ENCODE data around the gene CD4.
A peak's percentile ranks its signal among the peaks of the same experiment; 100 is the strongest.
"Not testable (repeated sequence)": the region's sequence is repeated elsewhere in the genome, so short reads cannot be mapped to it uniquely, and the experiment has no call there.

The CD4 gene

DNA sequence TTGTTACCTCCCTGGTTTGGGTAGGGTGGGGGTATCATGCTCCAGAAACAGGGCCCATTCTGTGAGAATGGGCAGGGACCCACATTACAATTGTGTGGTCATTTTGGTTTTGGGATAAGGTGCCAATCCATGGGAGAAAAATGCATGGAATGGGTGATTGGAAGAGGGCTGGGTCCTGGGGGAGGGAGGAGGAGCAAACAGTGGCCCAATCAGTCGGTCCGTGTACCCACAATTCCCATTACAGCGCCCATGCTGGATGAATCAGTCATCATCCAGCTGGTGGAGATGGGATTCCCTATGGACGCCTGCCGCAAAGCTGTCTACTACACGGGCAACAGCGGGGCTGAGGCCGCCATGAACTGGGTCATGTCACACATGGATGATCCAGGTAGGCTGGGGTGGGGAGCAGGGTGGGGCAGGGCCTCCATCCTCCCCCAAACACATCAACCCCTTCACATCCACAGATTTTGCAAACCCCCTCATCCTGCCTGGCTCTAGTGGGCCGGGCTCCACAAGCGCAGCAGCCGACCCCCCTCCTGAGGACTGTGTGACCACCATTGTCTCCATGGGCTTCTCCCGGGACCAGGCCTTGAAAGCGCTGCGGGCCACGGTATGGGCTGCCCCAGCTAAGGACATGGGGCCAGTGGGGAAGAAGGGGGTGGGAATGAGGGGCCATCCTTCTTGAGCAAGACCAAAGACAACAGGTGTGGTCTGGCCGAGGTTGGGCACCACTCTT lies 74.4 kb downstream of the CD4 start:
- Histone ChIP-seq H3K27me3 (ENCODE audit: control insufficient read depth in 1 of 2, insufficient read depth in 2 of 2, low read length in 2 of 2) (no peaks in the 10 kb centered on the region), H3K4me1 (ENCODE audit: control insufficient read depth in 1 of 2, insufficient read depth in 2 of 2, low read length in 2 of 2) (peaks cover 7 to 13% of the 10 kb centered on the region in 2 donors), H3K4me3 (ENCODE audit: low read depth in 1 of 2, low read length in 2 of 2) (no peak overlapping the region), H3K9me3 (ENCODE audit: control insufficient read depth in 1 of 2, low read length in 2 of 2) (no peaks in the 10 kb centered on the region), H3K27ac (ENCODE audit: low read depth, low read length) (no peak overlapping the region), H3K36me3 (ENCODE audit: control insufficient read depth in 1 of 2, insufficient read depth in 2 of 2, low read length in 2 of 2) (peaks cover 41 to 63% of the 10 kb centered on the region in 2 donors), H3K9ac (ENCODE audit: low read depth in 1 of 2, low read length in 2 of 2) (no peak overlapping the region)

DNA sequence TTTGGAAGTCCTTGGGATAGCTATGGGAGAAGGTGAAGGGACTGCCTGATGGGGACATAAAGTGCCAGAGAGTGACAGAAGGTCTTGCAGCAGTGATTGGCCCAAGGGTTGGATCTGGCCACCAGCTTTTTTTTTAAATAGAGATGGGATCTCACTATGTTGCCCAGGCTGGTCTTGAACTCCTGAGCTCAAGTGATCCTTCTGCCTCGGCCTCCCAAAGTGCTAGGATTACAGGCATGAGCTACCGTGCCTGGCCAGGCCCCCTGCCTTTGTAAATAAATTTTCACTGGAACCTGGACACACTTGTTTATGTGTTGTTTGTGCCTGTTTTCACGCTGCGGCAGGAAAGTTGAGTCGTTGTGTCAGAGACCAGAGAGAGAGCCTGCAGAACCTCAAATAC lies 76.0 kb downstream of the CD4 start:
- not testable (repeated sequence) for H3K27ac ChIP-seq (ENCODE audit: low read depth, low read length); H3K4me3 ChIP-seq (ENCODE audit: low read depth in 1 of 2, low read length in 2 of 2); H3K9me3 ChIP-seq (ENCODE audit: control insufficient read depth in 1 of 2, low read length in 2 of 2); H3K9ac ChIP-seq (ENCODE audit: low read depth in 1 of 2, low read length in 2 of 2); H3K27me3 ChIP-seq (ENCODE audit: control insufficient read depth in 1 of 2, insufficient read depth in 2 of 2, low read length in 2 of 2)
- Histone ChIP-seq H3K4me1 (ENCODE audit: control insufficient read depth in 1 of 2, insufficient read depth in 2 of 2, low read length in 2 of 2) (peaks cover 22 to 29% of the 10 kb centered on the region in 2 donors), H3K36me3 (ENCODE audit: control insufficient read depth in 1 of 2, insufficient read depth in 2 of 2, low read length in 2 of 2) (peaks cover 39 to 58% of the 10 kb centered on the region in 2 donors)

DNA sequence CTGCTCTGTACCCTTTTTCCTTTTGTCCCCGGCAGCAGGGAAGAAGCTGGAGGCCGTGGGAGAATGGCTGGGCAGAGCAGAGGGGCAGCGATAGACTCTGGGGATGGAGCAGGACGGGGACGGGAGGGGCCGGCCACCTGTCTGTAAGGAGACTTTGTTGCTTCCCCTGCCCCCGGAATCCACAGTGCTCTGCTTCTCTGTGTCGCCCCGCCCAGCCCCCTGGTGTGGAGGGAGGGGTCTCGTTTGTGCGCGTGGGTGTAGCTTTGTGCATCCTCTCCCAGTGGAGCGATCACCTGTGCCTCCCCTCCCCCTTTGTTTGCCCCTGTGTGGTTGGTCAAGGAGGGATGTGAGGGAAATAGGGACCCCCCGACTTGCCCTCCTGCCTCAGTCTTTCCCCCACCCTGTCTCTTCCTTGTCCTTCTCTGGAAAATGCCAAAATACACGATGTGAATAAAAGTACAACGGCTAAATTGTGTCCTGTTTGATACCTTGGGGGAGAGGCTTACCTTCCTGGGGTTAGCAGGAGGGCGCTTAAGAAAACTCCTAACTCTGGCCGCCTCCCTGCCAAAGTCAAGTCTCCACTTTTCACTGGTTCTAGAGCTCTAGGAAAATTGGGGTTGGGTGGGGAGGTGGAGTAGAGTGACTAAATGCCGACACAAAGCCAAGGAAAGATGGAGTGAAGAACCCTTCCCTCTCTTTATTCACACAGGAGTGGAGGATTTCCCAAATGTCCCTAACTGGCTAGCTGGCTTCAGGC lies 77.0 kb downstream of the CD4 start:
- Histone ChIP-seq H3K27me3 (ENCODE audit: control insufficient read depth in 1 of 2, insufficient read depth in 2 of 2, low read length in 2 of 2) (no peaks in the 10 kb centered on the region), H3K9ac (ENCODE audit: low read depth in 1 of 2, low read length in 2 of 2) (peak overlapping the region; percentile 81 to 82), H3K27ac (ENCODE audit: low read depth, low read length) (no peak overlapping the region), H3K9me3 (ENCODE audit: control insufficient read depth in 1 of 2, low read length in 2 of 2) (no peaks in the 10 kb centered on the region), H3K36me3 (ENCODE audit: control insufficient read depth in 1 of 2, insufficient read depth in 2 of 2, low read length in 2 of 2) (peaks cover 37 to 58% of the 10 kb centered on the region in 2 donors), H3K4me3 (ENCODE audit: low read depth in 1 of 2, low read length in 2 of 2) (peak overlapping the region; percentile 77 to 94), H3K4me1 (ENCODE audit: control insufficient read depth in 1 of 2, insufficient read depth in 2 of 2, low read length in 2 of 2) (peaks cover 32 to 38% of the 10 kb centered on the region in 2 donors)

- Histone ChIP-seq H3K36me3 (ENCODE audit: control insufficient read depth in 1 of 2, insufficient read depth in 2 of 2, low read length in 2 of 2) (peaks cover 32 to 53% of the 10 kb centered on the region in 2 donors), H3K9ac (ENCODE audit: low read depth in 1 of 2, low read length in 2 of 2) (peak overlapping the region; percentile 81 to 82), H3K27ac (ENCODE audit: low read depth, low read length) (peak overlapping the region; percentile 79), H3K4me1 (ENCODE audit: control insufficient read depth in 1 of 2, insufficient read depth in 2 of 2, low read length in 2 of 2) (peaks cover 38 to 44% of the 10 kb centered on the region in 2 donors), H3K4me3 (ENCODE audit: low read depth in 1 of 2, low read length in 2 of 2) (peak overlapping the region; percentile 77 to 94), H3K9me3 (ENCODE audit: control insufficient read depth in 1 of 2, low read length in 2 of 2) (no peaks in the 10 kb centered on the region), H3K27me3 (ENCODE audit: control insufficient read depth in 1 of 2, insufficient read depth in 2 of 2, low read length in 2 of 2) (no peaks in the 10 kb centered on the region)
Measured at GRCh38 chr12:6866920-6867412, 77.6 kb downstream of the CD4 start.

DNA sequence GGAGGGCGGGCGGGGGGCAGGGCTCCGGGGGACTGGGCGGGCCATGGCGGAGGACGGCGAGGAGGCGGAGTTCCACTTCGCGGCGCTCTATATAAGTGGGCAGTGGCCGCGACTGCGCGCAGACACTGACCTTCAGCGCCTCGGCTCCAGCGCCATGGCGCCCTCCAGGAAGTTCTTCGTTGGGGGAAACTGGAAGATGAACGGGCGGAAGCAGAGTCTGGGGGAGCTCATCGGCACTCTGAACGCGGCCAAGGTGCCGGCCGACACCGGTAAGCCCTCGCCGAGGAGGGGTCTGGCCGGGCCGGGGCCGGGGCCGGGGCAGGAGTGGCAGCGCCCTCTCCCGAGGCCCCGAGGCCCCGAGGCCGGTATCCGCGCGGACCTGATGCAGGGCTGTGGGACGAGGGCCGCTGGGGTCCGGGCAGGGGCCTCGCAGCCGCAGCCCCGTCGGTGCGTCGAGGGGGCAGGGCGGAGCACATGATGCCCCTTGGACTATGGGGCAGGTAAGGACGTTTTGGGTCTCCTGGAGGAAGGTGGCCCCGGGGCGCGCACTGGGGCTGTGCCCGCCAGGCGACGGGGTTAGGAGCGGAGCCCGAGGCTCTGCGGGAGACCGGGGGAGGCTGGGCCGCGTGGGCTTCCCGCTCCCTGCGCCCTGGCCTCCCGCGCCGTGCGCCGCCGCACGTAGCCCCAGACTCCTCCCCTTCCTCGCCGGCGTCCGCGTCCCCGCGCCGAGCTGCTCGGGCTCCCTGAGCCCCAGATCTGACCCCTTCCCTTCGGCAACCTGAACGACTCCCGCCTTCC lies 78.3 kb downstream of the CD4 start, which contains the start of gene TPI1:
Gene TPI1 (plus strand): TSS at position 119 of the 798 bp plus-strand sequence. CDS start 36 bp downstream, at position 155.
- H3K27me3 ChIP-seq (ENCODE audit: control insufficient read depth in 1 of 2, insufficient read depth in 2 of 2, low read length in 2 of 2), result no peaks in the 10 kb centered on the region
- peak within 1 kb of the TSS; percentile 94 for H3K27ac ChIP-seq (ENCODE audit: low read depth, low read length)
- H3K4me1 ChIP-seq (ENCODE audit: control insufficient read depth in 1 of 2, insufficient read depth in 2 of 2, low read length in 2 of 2), result peaks cover 45 to 47% of the 10 kb centered on the region in 2 donors
- H3K4me3 ChIP-seq (ENCODE audit: low read depth in 1 of 2, low read length in 2 of 2), result peak within 1 kb of the TSS; percentile 80 to 94
- H3K36me3 ChIP-seq (ENCODE audit: control insufficient read depth in 1 of 2, insufficient read depth in 2 of 2, low read length in 2 of 2), result peaks cover 32 to 49% of the 10 kb centered on the region in 2 donors
- H3K9me3 ChIP-seq (ENCODE audit: control insufficient read depth in 1 of 2, low read length in 2 of 2), result no peaks in the 10 kb centered on the region
- H3K9ac ChIP-seq (ENCODE audit: low read depth in 1 of 2, low read length in 2 of 2), result peak within 1 kb of the TSS; percentile 81 to 82

GRCh38 chr12:6868211-6869048 lies 79.1 kb downstream of the CD4 start:
- peak overlapping the region; percentile 80 to 94 for H3K4me3 ChIP-seq (ENCODE audit: low read depth in 1 of 2, low read length in 2 of 2)
- H3K9ac ChIP-seq (ENCODE audit: low read depth in 1 of 2, low read length in 2 of 2), result peak overlapping the region; percentile 75 to 81
- no peaks in the 10 kb centered on the region for H3K27me3 ChIP-seq (ENCODE audit: control insufficient read depth in 1 of 2, insufficient read depth in 2 of 2, low read length in 2 of 2)
- H3K4me1 ChIP-seq (ENCODE audit: control insufficient read depth in 1 of 2, insufficient read depth in 2 of 2, low read length in 2 of 2), result peaks cover 45 to 47% of the 10 kb centered on the region in 2 donors
- peaks cover 25 to 41% of the 10 kb centered on the region in 2 donors for H3K36me3 ChIP-seq (ENCODE audit: control insufficient read depth in 1 of 2, insufficient read depth in 2 of 2, low read length in 2 of 2)
- H3K27ac ChIP-seq (ENCODE audit: low read depth, low read length), result peak overlapping the region; percentile 94
- H3K9me3 ChIP-seq (ENCODE audit: control insufficient read depth in 1 of 2, low read length in 2 of 2), result no peaks in the 10 kb centered on the region

- H3K27ac ChIP-seq (ENCODE audit: low read depth, low read length), result peak overlapping the region; percentile 8
- peaks cover 22 to 33% of the 10 kb centered on the region in 2 donors for H3K36me3 ChIP-seq (ENCODE audit: control insufficient read depth in 1 of 2, insufficient read depth in 2 of 2, low read length in 2 of 2)
- H3K4me1 ChIP-seq (ENCODE audit: control insufficient read depth in 1 of 2, insufficient read depth in 2 of 2, low read length in 2 of 2), result peaks cover 47 to 48% of the 10 kb centered on the region in 2 donors
- H3K9me3 ChIP-seq (ENCODE audit: control insufficient read depth in 1 of 2, low read length in 2 of 2), result no peaks in the 10 kb centered on the region
- H3K4me3 ChIP-seq (ENCODE audit: low read depth in 1 of 2, low read length in 2 of 2), result peak overlapping the region; percentile 80 to 94
- peak overlapping the region; percentile 75 to 81 for H3K9ac ChIP-seq (ENCODE audit: low read depth in 1 of 2, low read length in 2 of 2)
- H3K27me3 ChIP-seq (ENCODE audit: control insufficient read depth in 1 of 2, insufficient read depth in 2 of 2, low read length in 2 of 2), result no peaks in the 10 kb centered on the region
Measured at GRCh38 chr12:6869049-6870021, 80.0 kb downstream of the CD4 start.

GRCh38 chr12:6870304-6870703 lies 81.0 kb downstream of the CD4 start:
- Histone ChIP-seq H3K9ac (ENCODE audit: low read depth in 1 of 2, low read length in 2 of 2) (peak overlapping the region; percentile 8 to 75), H3K4me1 (ENCODE audit: control insufficient read depth in 1 of 2, insufficient read depth in 2 of 2, low read length in 2 of 2) (peaks cover 47 to 48% of the 10 kb centered on the region in 2 donors), H3K36me3 (ENCODE audit: control insufficient read depth in 1 of 2, insufficient read depth in 2 of 2, low read length in 2 of 2) (peaks cover 15 to 24% of the 10 kb centered on the region in 2 donors)
- H3K27me3 ChIP-seq (ENCODE audit: control insufficient read depth in 1 of 2, insufficient read depth in 2 of 2, low read length in 2 of 2); H3K4me3 ChIP-seq (ENCODE audit: low read depth in 1 of 2, low read length in 2 of 2); H3K27ac ChIP-seq (ENCODE audit: low read depth, low read length); H3K9me3 ChIP-seq (ENCODE audit: control insufficient read depth in 1 of 2, low read length in 2 of 2): not testable (repeated sequence)

All from duodenal mucosa (tissue), 2 donors.